ENCODE measurements around the gene CAMTA2. TPM values are rescaled to one million over a fixed set of nuclear protein-coding genes. Genes with fewer than 3 reads are reported as not detected.

Gene CAMTA2
- total RNA-seq, 4 donors from 2014 or later: 35.9 to 71.8 (median 51.8) TPM

DNA sequence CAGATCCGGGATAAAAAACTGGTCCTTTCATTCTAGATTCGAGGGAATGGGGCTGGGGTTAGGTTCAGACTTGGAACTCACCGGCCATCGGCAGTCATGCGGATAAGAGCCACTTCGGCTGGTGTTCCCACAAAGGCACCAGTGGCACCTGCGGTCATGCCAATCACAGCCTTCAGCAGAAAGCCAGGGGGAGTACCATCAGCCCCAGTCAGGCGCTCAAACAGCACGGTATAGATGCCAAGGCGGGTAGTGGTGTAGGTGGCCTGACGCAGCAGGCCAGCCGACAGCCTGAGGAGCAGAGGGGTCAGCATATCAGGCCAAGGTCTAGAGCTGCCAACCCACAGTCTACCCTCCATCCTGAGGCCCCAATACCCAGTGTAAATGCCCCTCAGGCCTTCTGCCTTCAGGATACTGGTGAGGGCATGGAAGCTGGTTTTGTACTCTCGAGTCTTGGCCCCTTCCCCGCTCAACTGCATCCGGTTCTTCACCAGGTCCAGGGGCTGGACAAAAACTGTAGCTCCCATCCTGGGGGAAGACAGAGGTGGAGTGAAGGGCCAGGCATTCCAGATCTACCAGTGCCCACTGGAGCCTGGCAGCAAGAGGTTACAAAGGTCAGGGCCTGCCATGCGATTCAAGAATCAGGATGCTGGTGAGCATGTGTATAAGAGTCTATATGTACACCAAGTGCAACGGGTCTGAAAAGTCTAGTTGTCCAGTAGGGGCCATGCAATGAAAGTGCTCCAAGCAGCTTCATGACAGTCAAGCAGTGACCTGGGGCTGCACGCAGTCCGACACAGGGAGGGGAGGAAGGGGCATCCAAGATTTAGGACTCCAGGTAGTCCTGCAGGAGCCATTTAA, 48.6 kb downstream of the CAMTA2 start:
- Histone ChIP-seq H3K36me3 (peaks cover 0 to 14% (median 4%) of the 10 kb centered on the region in 4 donors), H3K27ac (peak overlapping the region; percentile 96 to 97 (median 96)), H3K4me1 (peaks cover 30 to 54% (median 32%) of the 10 kb centered on the region in 4 donors), H3K4me3 (peak overlapping the region; percentile 74 to 87 (median 80)), H3K27me3 (no peaks in the 10 kb centered on the region), H3K9me3 (no peaks in the 10 kb centered on the region)
- DNase-seq: no peak
- intact Hi-C loops (cut with DNase I; ENCODE audit: low total_unique reads): loop anchor here (10.0 kb wide), 1 partner anchor 46 kb away; the partner anchor contains the start of gene CAMTA2
- no peak for TF ChIP-seq EP300 (IDR thresholded peaks at IDR 0.05; ENCODE audit: low read depth)
- no peak for TF ChIP-seq POLR2AphosphoS5 (IDR thresholded peaks at IDR 0.05)
- peak in 1 of 5 experiments; percentile 15 for TF ChIP-seq CTCF (IDR thresholded peaks at IDR 0.05)
- TF ChIP-seq POLR2A (IDR thresholded peaks at IDR 0.05): no peak
- in situ Hi-C loops (cut with MboI; ENCODE audit: low pct_ligation_motif_present in 1 of 4, low pct_unique_long_range_greater_than_20kb in 1 of 4, low sequenced_read_pairs in 3 of 4): no loop called here
- WGBS, 2 donors (ENCODE audit: low coverage in 1 of 2): 51 to 82% methylated on average over 2 to 18 of the region's 19 CpGs

DNA sequence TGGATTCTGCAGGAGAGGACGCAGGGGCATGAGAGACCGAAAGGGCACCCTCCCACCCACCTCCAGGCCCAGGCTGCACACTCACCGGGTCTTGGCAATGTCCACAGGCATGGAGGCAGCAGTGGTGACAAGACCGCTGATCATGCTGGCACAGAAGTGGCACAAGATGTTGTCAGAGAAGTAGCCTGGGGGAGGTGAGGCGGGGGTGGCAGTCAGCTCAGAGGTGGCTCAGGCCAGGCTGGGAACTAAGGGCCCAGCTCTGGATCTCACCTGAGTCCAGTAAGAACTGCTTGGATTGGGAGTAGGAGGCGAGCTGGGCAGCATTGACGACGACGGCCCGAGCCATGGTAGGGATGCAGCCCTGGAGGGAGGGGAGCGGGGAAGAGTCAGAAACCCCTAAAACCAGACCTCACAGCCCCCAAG, 49.4 kb downstream of the CAMTA2 start:
- in situ Hi-C loops (cut with MboI; ENCODE audit: low pct_ligation_motif_present in 1 of 4, low pct_unique_long_range_greater_than_20kb in 1 of 4, low sequenced_read_pairs in 3 of 4): no loop called here
- intact Hi-C loops (cut with DNase I; ENCODE audit: low total_unique reads): loop anchor here (10.0 kb wide), 1 partner anchor 47 kb away; the partner anchor contains the start of gene CAMTA2
- Histone ChIP-seq H3K4me1 (peaks cover 30 to 47% (median 33%) of the 10 kb centered on the region in 4 donors), H3K27ac (no peak overlapping the region), H3K9me3 (no peaks in the 10 kb centered on the region), H3K27me3 (no peaks in the 10 kb centered on the region), H3K4me3 (no peak overlapping the region), H3K36me3 (peaks cover 0 to 10% (median 4%) of the 10 kb centered on the region in 4 donors)
- TF ChIP-seq POLR2A (IDR thresholded peaks at IDR 0.05) (no peak), POLR2AphosphoS5 (IDR thresholded peaks at IDR 0.05) (no peak), CTCF (IDR thresholded peaks at IDR 0.05) (no peak), EP300 (IDR thresholded peaks at IDR 0.05; ENCODE audit: low read depth) (no peak)
- WGBS, 2 donors (ENCODE audit: low coverage in 1 of 2): 60 to 93% methylated on average over 2 to 10 of the region's 11 CpGs
- DNase-seq: no peak

- intact Hi-C loops (cut with DNase I; ENCODE audit: low total_unique reads): loop anchor here (10.0 kb wide), 1 partner anchor 47 kb away; the partner anchor contains the start of gene CAMTA2
- 94 to 100% methylated on average over 1 to 16 of the region's 16 CpGs for WGBS, 2 donors (ENCODE audit: low coverage in 1 of 2)
- in situ Hi-C loops (cut with MboI; ENCODE audit: low pct_ligation_motif_present in 1 of 4, low pct_unique_long_range_greater_than_20kb in 1 of 4, low sequenced_read_pairs in 3 of 4): no loop called here
- Histone ChIP-seq H3K9me3 (no peaks in the 10 kb centered on the region), H3K27me3 (no peaks in the 10 kb centered on the region), H3K36me3 (peaks cover 0 to 9% (median 4%) of the 10 kb centered on the region in 4 donors), H3K27ac (no peak overlapping the region), H3K4me1 (peaks cover 30 to 42% (median 33%) of the 10 kb centered on the region in 4 donors), H3K4me3 (no peak overlapping the region)
- TF ChIP-seq POLR2AphosphoS5 (IDR thresholded peaks at IDR 0.05): no peak
- TF ChIP-seq EP300 (IDR thresholded peaks at IDR 0.05; ENCODE audit: low read depth): no peak
- TF ChIP-seq CTCF (IDR thresholded peaks at IDR 0.05): no peak
- TF ChIP-seq POLR2A (IDR thresholded peaks at IDR 0.05): no peak
- DNase-seq: no peak
Measured at GRCh38 chr17:4937553-4937952, 49.9 kb downstream of the CAMTA2 start.

GRCh38 chr17:4936436-4936835, 51.0 kb downstream of the CAMTA2 start:
- Histone ChIP-seq H3K9me3 (no peaks in the 10 kb centered on the region), H3K4me1 (peaks cover 23 to 30% (median 27%) of the 10 kb centered on the region in 4 donors), H3K4me3 (no peak overlapping the region), H3K27ac (no peak overlapping the region), H3K36me3 (peaks cover 0 to 9% (median 4%) of the 10 kb centered on the region in 4 donors), H3K27me3 (no peaks in the 10 kb centered on the region)
- intact Hi-C loops (cut with DNase I; ENCODE audit: low total_unique reads) (loop anchor here (10.0 kb wide), 1 partner anchor 48 kb away; the partner anchor contains the start of gene CAMTA2), in situ Hi-C loops (cut with MboI; ENCODE audit: low pct_ligation_motif_present in 1 of 4, low pct_unique_long_range_greater_than_20kb in 1 of 4, low sequenced_read_pairs in 3 of 4) (no loop called here)
- WGBS, 2 donors (ENCODE audit: low coverage in 1 of 2): 90% methylated on average over 3 of the region's 3 CpGs; no CpG with 5 or more reads in 1 of the 2 donors
- no peak for DNase-seq
- TF ChIP-seq POLR2AphosphoS5 (IDR thresholded peaks at IDR 0.05) (no peak), EP300 (IDR thresholded peaks at IDR 0.05; ENCODE audit: low read depth) (no peak), CTCF (IDR thresholded peaks at IDR 0.05) (no peak), POLR2A (IDR thresholded peaks at IDR 0.05) (no peak)
